Bronchial epithelial cell (primary cell): ENCODE results near the gene ZAP70. TPM values are rescaled to one million over a fixed set of nuclear protein-coding genes. Genes with fewer than 3 reads are reported as not detected.

Experiments
- DNase-seq: peaks from one replicate; pipeline ENCODE4 v3.0.0-alpha.2; 2010; ENCODE audit warnings: low read depth
- FAIRE-seq: peaks from 2 replicates; lab custom pipeline; 2011; peaks lifted over from hg19 to GRCh38; lab: Jason Lieb, UNC
- H3K27me3 ChIP-seq: 2 replicates; pipeline ENCODE4 v1.5.1; 2011; ENCODE audit warnings: low read length; ENCODE audit not compliant: control insufficient read depth, insufficient read depth
- H3K36me3 ChIP-seq: 2 replicates; pipeline ENCODE4 v1.5.1; 2011; ENCODE audit warnings: low read length; ENCODE audit not compliant: control insufficient read depth, insufficient read depth
- H3K4me3 ChIP-seq: 2 replicates; pipeline ENCODE4 v1.5.1; 2011; ENCODE audit warnings: mild to moderate bottlenecking, low read depth, low read length, control low read depth
- CTCF ChIP-seq: IDR thresholded peaks from 2 replicates; pipeline ENCODE4 v1.5.1; 2011; ENCODE audit warnings: mild to moderate bottlenecking, moderate library complexity, low read length, control low read depth, inconsistent platforms; ENCODE audit not compliant: insufficient read depth, severe bottlenecking
- total RNA-seq: library from RNA; depleted of rRNA; stranded (reverse); fragments of >200 nt; gene quantifications from 2 replicates; pipeline ENCODE4 v1.2.1, GENCODE V29; 2014

Gene ZAP70
- total RNA-seq, 1 donor from 2014 or later, result not detected

DNA sequence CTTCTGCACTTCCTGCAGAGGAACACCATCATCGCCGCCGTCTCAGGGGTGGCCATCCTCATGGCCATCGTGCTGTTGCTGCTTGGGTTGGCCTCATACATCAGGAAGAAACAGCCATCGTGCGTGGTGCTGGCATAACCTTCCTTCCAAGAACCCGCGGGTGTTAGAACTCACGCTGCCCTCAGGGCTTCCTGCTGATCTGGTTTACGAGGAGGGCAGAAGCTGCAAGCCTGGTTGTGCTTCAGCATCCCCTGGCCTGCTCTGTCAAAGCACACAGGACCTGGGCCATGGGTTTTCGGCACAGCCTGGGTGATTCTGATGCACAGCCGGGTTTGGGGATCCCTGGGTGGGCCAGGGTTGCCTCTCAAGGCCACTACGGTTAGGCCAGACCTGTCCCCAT lies 12.2 kb upstream of the ZAP70 start:
- no peak for TF ChIP-seq CTCF

DNA sequence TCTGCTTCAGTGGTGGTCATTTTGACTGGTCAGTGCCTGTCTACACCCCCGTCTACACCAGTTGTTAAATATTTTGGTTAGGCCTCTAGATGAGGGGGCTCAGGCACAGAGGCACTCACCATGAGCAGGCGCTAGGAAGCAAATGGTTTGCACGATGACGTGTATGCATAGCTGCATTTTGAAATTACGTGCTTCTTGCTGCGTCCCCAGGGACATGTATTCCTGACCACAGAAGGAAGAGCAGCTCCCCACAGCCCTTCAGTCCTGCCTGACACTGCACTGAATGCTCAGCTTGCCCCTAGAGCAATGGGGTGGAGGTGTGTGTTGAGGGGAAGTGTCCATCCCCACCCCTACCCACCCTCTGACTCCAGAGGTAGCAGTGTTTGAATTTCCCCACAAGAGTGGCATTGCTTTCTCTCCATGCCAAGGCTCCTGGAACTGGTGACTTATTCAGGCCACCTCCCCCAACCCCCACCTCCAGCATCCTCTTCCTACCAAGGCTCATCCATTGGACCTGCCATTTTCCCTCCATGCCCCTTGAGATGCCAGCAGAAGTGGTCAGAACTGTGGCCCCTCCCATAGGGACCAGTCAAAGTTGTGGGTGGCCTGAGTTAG lies 11.4 kb upstream of the ZAP70 start:
- H3K36me3 ChIP-seq, result no peaks in the 10 kb centered on the region
- FAIRE-seq, result no peak

More for the DNA sequence above, 12.2 kb upstream of the ZAP70 start:
- DNase-seq, result no peak
- no peak overlapping the region for H3K4me3 ChIP-seq
- no peaks in the 10 kb centered on the region for H3K27me3 ChIP-seq
- no peaks in the 10 kb centered on the region for H3K36me3 ChIP-seq
- FAIRE-seq, result no peak

GRCh38 chr2:97702731-97703470 lies 10.5 kb upstream of the ZAP70 start:
- Histone ChIP-seq H3K27me3 (no peaks in the 10 kb centered on the region), H3K4me3 (no peak overlapping the region), H3K36me3 (no peaks in the 10 kb centered on the region)
- DNase-seq (no peak), FAIRE-seq (no peak)
- no peak for TF ChIP-seq CTCF

More for the DNA sequence above, 11.4 kb upstream of the ZAP70 start:
- no peak for TF ChIP-seq CTCF
- Histone ChIP-seq H3K4me3 (no peak overlapping the region), H3K27me3 (no peaks in the 10 kb centered on the region)
- no peak for DNase-seq

- no peak for FAIRE-seq
- DNase-seq, result no peak
- no peaks in the 10 kb centered on the region for H3K36me3 ChIP-seq
- no peak for TF ChIP-seq CTCF
- H3K27me3 ChIP-seq, result no peaks in the 10 kb centered on the region
- no peak overlapping the region for H3K4me3 ChIP-seq
Measured at GRCh38 chr2:97703741-97704140, 9.6 kb upstream of the ZAP70 start.

GRCh38 chr2:97704989-97705388 lies 8.4 kb upstream of the ZAP70 start:
- no peaks in the 10 kb centered on the region for H3K36me3 ChIP-seq
- DNase-seq (no peak), FAIRE-seq (no peak)
- no peak for TF ChIP-seq CTCF
- no peaks in the 10 kb centered on the region for H3K27me3 ChIP-seq
- no peak overlapping the region for H3K4me3 ChIP-seq
